Measurements from ENCODE around the gene CENPP. TPM values are rescaled to one million over a fixed set of nuclear protein-coding genes. Genes with fewer than 3 reads are reported as not detected.

The CENPP gene
- total RNA-seq, 2 donors from 2014 or later, result 1.9 to 6.8 TPM

DNA sequence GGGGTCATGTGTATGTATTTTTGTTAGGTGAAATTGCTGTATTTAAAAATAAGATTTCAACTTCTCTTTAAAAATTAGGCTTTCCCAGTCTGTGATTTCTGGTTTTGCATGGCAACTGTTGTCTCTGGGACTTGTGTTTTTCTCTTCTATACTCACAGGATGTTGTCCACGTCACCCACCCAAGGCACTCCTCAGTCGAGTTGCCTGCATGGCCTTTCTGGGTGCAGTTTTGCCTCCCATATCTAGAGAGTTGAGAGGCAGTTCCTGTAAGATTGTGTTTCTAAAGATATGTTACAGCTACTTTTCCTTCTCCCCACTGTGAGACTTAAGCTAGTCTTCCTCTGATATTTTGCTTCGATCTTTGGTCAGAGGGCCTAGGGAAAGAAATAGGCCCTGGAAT, 158.8 kb downstream of the CENPP start:
- no peaks in the 10 kb centered on the region for H3K36me3 Mint-ChIP-seq (ENCODE audit: low read depth)
- H3K27me3 Mint-ChIP-seq, result no peaks in the 10 kb centered on the region
- H3K27ac Mint-ChIP-seq, result no peak overlapping the region
- DNase-seq (no peak), ATAC-seq (no peak)
- H3K4me1 Mint-ChIP-seq, result peaks cover 5% of the 10 kb centered on the region
- no peak overlapping the region for H3K4me3 Mint-ChIP-seq
- H3K9me3 ChIP-seq (ENCODE audit: control insufficient read depth, low read length, poor library complexity, severe bottlenecking), result no peaks in the 10 kb centered on the region

DNA sequence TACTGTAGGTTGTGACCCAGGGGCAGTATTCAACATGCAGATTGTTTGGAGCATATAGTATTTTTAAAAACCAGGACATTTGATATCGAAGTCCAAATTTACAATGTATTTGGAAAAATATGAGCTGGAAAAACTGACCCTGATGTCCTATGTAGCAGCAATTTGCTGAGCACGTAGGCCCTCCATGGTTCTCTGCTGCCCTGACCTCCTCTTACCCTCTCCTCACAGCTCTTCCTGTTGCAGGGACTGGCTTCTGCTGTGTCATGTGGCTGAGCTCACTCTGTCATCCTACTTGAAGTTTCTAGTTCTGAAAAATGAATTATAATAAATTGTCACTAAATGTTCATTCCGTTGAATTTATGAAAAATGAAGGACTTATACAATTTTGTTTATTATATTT, 160.6 kb downstream of the CENPP start:
- no peaks in the 10 kb centered on the region for H3K4me1 Mint-ChIP-seq
- ATAC-seq, result no peak
- H3K4me3 Mint-ChIP-seq, result no peak overlapping the region
- no peaks in the 10 kb centered on the region for H3K27me3 Mint-ChIP-seq
- DNase-seq, result no peak
- no peaks in the 10 kb centered on the region for H3K36me3 Mint-ChIP-seq (ENCODE audit: low read depth)
- no peaks in the 10 kb centered on the region for H3K9me3 ChIP-seq (ENCODE audit: control insufficient read depth, low read length, poor library complexity, severe bottlenecking)
- no peak overlapping the region for H3K27ac Mint-ChIP-seq

DNA sequence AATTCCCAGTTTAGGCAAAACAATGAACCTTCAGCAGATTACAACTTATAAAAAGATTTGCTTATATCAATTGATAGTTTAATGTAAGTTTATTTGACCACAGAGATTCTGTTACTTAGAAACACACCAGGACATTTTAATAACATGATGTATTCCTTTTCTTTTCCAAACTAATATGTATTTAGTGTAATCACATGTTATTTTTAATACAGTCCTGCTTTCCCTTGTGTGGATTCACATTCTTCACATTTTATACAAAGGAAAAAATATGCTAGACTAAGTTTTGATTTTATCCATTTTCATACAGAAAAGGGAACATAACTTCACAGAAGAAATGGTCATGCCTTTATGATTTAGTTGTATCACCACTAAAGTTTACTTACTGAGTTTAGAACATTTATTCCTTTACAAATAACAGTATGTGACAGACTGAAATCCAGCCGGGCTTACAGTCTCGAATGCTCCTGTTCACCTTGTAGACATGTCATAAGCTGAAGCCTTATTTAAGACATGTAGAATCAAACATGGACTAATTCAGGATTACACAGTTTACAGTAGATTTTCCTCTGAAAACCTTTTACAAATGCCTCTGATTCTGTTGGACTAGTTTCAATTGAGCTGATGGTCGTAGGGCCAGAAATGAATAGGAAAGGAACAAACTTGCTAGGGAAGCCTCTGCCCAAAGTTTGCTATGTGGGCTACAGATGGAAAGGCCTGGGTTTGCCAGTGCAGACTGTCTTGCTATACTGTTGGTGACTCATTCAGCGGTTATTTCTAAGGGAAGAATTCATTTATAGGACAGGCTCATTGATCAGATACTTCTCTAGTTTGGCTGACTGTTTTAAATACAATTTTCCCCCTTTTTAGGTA, 163.2 kb downstream of the CENPP start:
- Mint-ChIP-seq H3K27me3 (no peaks in the 10 kb centered on the region), H3K27ac (peak overlapping the region; percentile 16), H3K4me1 (no peaks in the 10 kb centered on the region), H3K36me3 (ENCODE audit: low read depth) (no peaks in the 10 kb centered on the region), H3K4me3 (no peak overlapping the region)
- ATAC-seq (no peak), DNase-seq (no peak)
- H3K9me3 ChIP-seq (ENCODE audit: control insufficient read depth, low read length, poor library complexity, severe bottlenecking), result no peaks in the 10 kb centered on the region

DNA sequence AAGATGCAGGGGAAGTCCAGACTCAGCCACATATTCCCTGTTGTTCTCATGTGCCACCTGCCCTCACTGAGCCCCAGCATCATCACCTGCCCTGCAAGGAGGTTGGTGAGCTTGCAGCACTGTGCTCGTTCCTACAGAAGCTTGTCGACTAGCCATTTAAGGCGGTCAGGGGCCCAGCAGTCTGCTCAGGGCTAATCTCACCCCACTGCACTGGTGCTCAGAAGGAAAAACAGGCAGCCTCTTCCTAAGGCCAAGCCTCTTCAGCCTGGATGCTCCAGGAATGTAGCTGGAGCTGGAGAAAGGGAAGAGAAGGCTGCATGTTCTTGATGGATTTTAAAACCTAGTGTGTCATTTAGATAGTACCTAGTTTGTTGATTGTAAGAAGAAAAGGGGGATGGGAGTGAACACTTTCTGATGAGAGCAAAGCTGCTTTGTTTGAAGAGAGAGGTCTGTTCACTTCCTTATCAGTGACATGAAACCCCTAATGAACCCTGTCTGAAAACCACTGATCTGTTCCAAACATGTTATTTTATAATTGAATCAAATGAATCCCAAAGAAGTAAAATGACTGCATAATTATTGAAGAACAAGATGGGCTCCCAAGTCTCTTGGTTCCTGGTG, 167.1 kb downstream of the CENPP start:
- Mint-ChIP-seq H3K27me3 (no peaks in the 10 kb centered on the region), H3K27ac (no peak overlapping the region), H3K36me3 (ENCODE audit: low read depth) (no peaks in the 10 kb centered on the region), H3K4me1 (no peaks in the 10 kb centered on the region), H3K4me3 (no peak overlapping the region)
- DNase-seq (no peak), ATAC-seq (no peak)
- H3K9me3 ChIP-seq (ENCODE audit: control insufficient read depth, low read length, poor library complexity, severe bottlenecking), result no peaks in the 10 kb centered on the region

DNA sequence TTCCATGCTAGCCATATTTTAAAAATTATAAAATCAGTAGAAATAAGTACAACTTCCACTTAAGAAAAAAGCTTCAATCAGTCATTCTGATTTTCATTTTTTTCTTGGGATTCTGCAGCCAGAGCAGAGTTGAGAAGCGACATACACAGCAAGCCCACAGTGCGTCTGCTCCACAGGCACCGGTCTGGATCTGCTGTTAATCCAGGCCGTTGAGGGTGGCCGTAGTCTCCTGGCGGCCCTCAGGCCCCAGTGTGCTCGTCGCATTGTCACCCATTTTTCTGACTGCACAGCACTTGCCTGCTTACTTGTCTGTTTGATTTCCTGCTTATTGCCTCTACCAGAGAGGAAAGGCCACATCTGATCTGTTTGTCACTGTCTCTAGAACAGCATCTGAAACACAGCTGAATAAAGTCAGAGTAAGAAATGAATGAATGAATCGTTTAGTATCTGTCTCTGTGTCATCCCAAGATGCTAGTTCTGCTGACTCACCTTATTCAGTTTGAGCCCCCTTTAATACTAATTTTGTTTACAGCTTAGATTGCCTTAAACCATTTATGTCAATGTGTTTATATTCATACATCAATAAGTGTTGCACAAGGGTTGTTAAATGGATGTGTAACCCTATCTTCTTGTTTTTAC, 168.1 kb downstream of the CENPP start:
- Mint-ChIP-seq H3K27ac (no peak overlapping the region), H3K4me1 (no peaks in the 10 kb centered on the region), H3K27me3 (no peaks in the 10 kb centered on the region), H3K36me3 (ENCODE audit: low read depth) (no peaks in the 10 kb centered on the region), H3K4me3 (no peak overlapping the region)
- DNase-seq (no peak), ATAC-seq (no peak)
- no peaks in the 10 kb centered on the region for H3K9me3 ChIP-seq (ENCODE audit: control insufficient read depth, low read length, poor library complexity, severe bottlenecking)

DNA sequence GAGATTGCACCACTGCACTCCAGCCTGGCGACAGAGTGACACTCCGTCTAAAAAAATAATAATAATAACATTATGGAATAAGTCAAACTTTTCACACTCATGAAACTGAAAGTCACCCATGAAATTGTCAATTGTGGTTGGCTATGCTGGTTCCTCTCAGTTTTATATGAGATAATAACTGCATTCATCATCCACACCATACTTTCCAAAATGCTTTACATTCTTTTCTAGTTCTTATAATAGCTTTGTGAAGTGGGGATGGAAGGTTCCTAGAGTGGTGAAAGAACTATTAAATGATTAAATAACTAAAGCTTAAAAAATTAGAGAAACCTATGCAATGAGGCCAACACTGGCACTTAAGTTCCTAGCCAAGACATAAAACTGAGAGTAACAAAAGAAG, 169.1 kb downstream of the CENPP start:
- Mint-ChIP-seq H3K36me3 (ENCODE audit: low read depth) (no peaks in the 10 kb centered on the region), H3K4me3 (no peak overlapping the region), H3K27ac (no peak overlapping the region), H3K27me3 (no peaks in the 10 kb centered on the region), H3K4me1 (no peaks in the 10 kb centered on the region)
- no peak for ATAC-seq
- DNase-seq, result no peak
- no peaks in the 10 kb centered on the region for H3K9me3 ChIP-seq (ENCODE audit: control insufficient read depth, low read length, poor library complexity, severe bottlenecking)

DNA sequence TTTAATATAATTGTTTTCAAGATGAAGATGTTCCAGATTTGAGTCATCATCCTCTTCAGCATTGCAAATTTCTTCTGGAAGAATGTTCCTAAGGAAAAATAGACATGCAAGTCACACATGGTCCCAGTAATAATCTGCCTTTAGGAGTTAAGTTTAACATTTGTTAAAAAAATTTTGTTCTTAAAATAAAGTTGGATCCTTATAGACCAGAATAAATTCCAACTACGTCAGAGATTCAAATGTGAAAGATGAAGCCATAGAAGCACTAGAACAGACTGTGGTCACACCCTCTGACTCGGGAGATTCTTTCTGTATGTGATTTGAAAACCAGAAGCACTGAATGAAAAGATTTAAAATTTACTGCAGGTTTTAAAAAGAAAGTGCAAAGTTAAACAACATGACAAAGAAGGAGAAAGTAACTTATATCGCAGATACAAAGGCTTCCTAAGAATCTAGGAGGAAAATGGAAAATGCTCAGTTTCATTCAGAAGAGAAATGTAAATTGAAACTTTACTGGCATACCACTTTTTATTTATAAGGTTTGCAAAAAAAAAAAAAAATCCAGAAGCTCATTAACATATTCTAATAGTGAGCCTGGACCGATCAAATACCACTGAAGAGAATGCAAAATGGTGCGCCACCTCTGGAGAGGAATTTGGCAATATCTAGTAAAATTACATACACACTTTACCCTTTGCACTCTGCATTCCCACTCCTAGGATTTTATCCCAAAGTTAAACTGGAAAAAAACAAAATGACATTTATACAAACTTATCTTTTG, 170.8 kb downstream of the CENPP start:
- peaks cover 2% of the 10 kb centered on the region for H3K36me3 Mint-ChIP-seq (ENCODE audit: low read depth)
- H3K4me1 Mint-ChIP-seq, result no peaks in the 10 kb centered on the region
- H3K27ac Mint-ChIP-seq, result no peak overlapping the region
- DNase-seq (no peak), ATAC-seq (no peak)
- no peaks in the 10 kb centered on the region for H3K9me3 ChIP-seq (ENCODE audit: control insufficient read depth, low read length, poor library complexity, severe bottlenecking)
- no peaks in the 10 kb centered on the region for H3K27me3 Mint-ChIP-seq
- no peak overlapping the region for H3K4me3 Mint-ChIP-seq

DNA sequence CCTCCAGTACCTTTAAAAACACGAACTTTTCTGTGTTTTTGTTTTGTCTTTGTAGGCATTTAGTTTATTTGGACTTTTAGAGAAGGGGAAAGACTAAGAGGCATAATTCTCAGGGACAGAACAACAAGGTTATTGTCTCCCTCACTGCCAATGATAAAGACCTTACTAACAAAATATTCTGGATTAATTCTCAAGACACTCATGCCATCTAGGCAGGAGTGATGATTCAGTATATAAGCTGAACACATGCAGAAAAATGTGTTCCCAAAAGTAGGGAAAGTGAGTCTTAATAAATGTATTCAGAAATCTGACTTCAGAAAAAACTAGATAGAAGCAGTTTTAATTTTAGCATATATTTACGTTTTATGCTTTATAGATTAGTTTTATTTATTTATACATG, 173.9 kb downstream of the CENPP start:
- H3K9me3 ChIP-seq (ENCODE audit: control insufficient read depth, low read length, poor library complexity, severe bottlenecking), result no peaks in the 10 kb centered on the region
- no peak overlapping the region for H3K4me3 Mint-ChIP-seq
- DNase-seq, result no peak
- no peak for ATAC-seq
- H3K27me3 Mint-ChIP-seq, result no peaks in the 10 kb centered on the region
- no peaks in the 10 kb centered on the region for H3K4me1 Mint-ChIP-seq
- H3K36me3 Mint-ChIP-seq (ENCODE audit: low read depth), result peaks cover 2% of the 10 kb centered on the region
- H3K27ac Mint-ChIP-seq, result no peak overlapping the region

DNA sequence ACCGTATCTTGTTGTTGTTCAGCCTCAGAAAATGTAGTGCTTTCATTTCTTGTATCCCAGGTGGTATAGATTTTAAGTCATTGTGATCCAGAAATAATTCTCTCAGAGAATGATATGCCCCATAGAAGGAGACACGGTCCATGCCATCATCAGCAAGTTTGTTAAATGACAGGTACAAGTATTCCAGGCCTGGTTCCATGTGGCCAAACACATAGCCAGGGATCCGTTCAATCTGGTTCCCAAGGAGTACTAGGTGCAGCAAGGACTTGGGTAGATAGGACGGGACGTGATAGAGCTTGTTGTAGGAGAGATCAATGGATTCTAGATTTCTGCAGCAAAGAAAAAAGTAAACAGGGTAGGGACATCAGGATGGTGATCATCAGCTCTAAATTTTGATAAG, 175.0 kb downstream of the CENPP start:
- no peak for ATAC-seq
- Mint-ChIP-seq H3K27ac (no peak overlapping the region), H3K4me3 (no peak overlapping the region), H3K36me3 (ENCODE audit: low read depth) (peaks cover 2% of the 10 kb centered on the region), H3K4me1 (peaks cover under 1% of the 10 kb centered on the region), H3K27me3 (no peaks in the 10 kb centered on the region)
- DNase-seq, result no peak
- H3K9me3 ChIP-seq (ENCODE audit: control insufficient read depth, low read length, poor library complexity, severe bottlenecking), result no peaks in the 10 kb centered on the region

DNA sequence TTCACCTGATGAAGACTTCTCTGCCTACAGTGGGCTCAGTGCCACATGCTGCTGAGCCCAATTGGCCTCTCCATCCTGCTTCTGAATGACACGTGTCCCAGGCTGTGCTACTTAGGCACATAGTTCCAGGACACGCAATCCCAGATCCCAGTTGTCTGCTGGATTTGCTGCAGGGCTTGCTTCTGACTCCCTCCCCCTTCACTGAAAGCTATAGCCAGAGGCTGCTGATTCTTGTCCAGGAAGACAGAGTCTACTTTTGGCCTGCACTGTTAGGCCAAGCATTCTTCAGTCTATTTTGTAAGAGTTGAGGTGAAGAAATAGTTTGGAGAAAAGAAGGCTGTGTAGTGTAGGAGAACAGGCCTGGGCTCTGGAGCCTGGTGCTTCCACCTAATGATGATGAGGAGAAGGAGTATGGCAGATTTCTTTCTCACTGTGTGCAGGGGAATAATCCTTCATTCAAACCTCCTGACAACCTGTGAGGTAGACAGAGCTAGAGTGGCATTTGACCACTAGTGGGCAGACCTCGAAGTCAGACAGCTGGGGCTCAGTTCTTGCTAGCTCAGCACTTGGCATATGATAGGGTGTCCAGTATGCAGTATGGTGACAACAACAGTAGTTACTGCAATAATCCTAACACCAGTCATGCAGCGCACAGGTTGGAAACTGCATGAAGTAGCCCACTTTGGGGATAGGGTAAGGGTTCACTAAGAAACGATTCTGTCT, 176.1 kb downstream of the CENPP start:
- H3K27me3 Mint-ChIP-seq, result no peaks in the 10 kb centered on the region
- H3K4me3 Mint-ChIP-seq, result no peak overlapping the region
- no peak for ATAC-seq
- H3K27ac Mint-ChIP-seq, result no peak overlapping the region
- no peak for DNase-seq
- no peaks in the 10 kb centered on the region for H3K9me3 ChIP-seq (ENCODE audit: control insufficient read depth, low read length, poor library complexity, severe bottlenecking)
- peaks cover 2% of the 10 kb centered on the region for H3K36me3 Mint-ChIP-seq (ENCODE audit: low read depth)
- peaks cover 3% of the 10 kb centered on the region for H3K4me1 Mint-ChIP-seq

DNA sequence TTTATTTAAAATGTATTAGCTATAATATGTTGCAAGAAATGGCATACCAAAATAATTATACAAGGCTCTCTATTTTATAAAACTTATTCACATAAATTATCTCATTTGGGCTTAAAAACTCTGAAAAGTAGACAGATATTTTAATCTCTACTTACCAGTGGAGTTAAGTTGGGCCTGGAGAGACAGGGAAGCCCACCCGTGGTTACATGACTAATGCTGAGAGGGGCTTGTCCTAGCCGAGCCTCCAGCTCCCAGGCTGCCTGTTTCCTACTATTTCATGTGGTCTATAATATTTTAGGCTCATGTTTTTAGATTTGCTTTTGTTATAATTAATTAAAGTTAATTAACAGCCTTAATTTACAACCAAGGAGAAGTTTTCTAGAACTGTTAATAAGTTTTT, 177.4 kb downstream of the CENPP start:
- H3K27me3 Mint-ChIP-seq, result no peaks in the 10 kb centered on the region
- H3K36me3 Mint-ChIP-seq (ENCODE audit: low read depth), result peaks cover 2% of the 10 kb centered on the region
- ATAC-seq (no peak), DNase-seq (no peak)
- H3K4me1 Mint-ChIP-seq, result peaks cover 6% of the 10 kb centered on the region
- no peaks in the 10 kb centered on the region for H3K9me3 ChIP-seq (ENCODE audit: control insufficient read depth, low read length, poor library complexity, severe bottlenecking)
- H3K27ac Mint-ChIP-seq, result no peak overlapping the region
- no peak overlapping the region for H3K4me3 Mint-ChIP-seq

DNA sequence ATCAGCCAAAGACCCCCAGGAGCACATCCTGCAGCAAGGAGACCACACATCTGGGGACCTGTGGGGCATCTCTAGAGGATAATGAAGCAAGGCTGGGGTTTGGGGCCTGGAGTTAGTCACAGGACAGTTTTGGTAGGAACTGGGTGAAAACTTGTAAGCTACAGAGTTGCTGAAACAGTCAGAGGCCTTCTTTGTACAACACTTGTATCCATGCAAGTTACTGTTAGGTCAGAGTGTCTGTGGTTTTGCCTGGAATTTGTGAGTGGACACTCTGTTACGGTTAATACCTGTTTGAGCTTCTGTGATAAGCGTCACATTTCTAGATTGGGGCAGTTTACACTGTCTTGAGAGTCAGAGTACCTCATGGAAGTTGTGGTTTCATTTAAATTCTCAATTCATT, 179.1 kb downstream of the CENPP start:
- no peak overlapping the region for H3K4me3 Mint-ChIP-seq
- no peak for DNase-seq
- H3K27ac Mint-ChIP-seq, result no peak overlapping the region
- H3K9me3 ChIP-seq (ENCODE audit: control insufficient read depth, low read length, poor library complexity, severe bottlenecking), result no peaks in the 10 kb centered on the region
- ATAC-seq, result no peak
- peaks cover 2% of the 10 kb centered on the region for H3K36me3 Mint-ChIP-seq (ENCODE audit: low read depth)
- no peaks in the 10 kb centered on the region for H3K27me3 Mint-ChIP-seq
- H3K4me1 Mint-ChIP-seq, result peaks cover 6% of the 10 kb centered on the region

Data from T-helper 17 cell (primary cell).